T-helper 1 cell (primary cell): ENCODE measurements around the gene CFAP70.
A peak's percentile ranks its signal among the peaks of the same experiment; 100 is the strongest.
"Not testable (repeated sequence)": the region's sequence is repeated elsewhere in the genome, so short reads cannot be mapped to it uniquely, and the experiment has no call there.

Experiments
- DNase-seq, 5 donors: peaks; one replicate each; pipeline ENCODE4 v3.0.0-alpha.2; 2012 to 2020
- total RNA-seq, 4 donors: gene quantifications; one replicate each; lab custom pipeline; 2026; lab: John Stamatoyannopoulos, UW

Gene CFAP70
- total RNA-seq = 5.7 to 11.4 (median 9.1) reads per million in 4 donors

DNA sequence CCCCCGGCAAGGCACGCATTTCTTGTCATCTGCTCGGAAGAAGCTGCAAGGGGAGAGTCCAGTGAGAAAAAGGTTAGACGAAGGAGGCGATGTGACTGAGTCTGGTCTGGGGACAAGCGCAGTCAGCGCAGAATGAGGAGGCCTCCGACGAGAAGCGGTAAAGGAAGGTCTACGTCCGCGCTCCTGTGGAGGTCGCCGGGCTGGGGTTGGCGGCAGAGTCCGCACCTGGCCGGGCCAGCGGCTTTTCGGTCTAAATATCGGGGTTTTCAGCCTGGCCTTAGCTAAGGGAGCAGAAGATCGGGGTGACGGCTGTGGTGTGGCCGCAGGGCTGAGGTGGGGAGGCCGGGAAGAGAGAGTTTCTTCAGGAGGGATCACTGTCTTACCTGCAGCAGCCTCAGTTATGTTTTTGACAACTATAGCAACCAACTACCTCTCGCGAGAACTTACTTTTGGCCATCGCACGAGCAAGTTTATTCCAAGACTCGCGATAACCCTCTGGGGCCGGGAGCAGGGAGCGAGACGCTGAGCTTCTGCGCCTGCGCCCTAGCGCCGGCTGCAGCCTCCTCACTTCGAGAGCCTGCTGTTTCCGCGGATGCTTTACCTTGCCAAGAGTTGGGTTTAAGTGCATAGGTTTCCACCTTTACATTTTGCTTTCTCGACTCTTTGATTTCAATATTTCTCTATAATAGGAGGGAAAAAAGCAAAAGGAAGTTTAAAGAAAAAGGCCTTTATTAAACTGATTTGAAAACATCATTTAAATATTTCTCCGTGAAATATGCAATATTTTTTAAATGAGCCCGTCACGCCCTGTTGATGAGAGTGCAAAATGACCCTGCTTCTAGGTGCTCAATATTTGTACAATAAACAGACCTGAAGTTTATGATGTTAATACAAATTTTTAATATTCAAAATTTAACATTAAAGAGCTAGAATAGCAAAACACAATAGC lies at the start of gene CFAP70:
TSS of gene CFAP70 (minus strand) at position 534 of the 949 bp plus-strand sequence. CDS start 4,068 bp downstream, outside the sequence.
- peak; percentile 84 to 96 (median 90) for DNase-seq

- no peak for DNase-seq
Observed at GRCh38 chr10:73408061-73408460, 49.4 kb upstream of the CFAP70 start.

GRCh38 chr10:73407495-73407894 lies 48.8 kb upstream of the CFAP70 start:
- DNase-seq = no peak

GRCh38 chr10:73406846-73407245 lies 48.2 kb upstream of the CFAP70 start:
- DNase-seq = no peak

- no peak for DNase-seq
Observed at GRCh38 chr10:73405556-73405955, 46.9 kb upstream of the CFAP70 start.

DNA sequence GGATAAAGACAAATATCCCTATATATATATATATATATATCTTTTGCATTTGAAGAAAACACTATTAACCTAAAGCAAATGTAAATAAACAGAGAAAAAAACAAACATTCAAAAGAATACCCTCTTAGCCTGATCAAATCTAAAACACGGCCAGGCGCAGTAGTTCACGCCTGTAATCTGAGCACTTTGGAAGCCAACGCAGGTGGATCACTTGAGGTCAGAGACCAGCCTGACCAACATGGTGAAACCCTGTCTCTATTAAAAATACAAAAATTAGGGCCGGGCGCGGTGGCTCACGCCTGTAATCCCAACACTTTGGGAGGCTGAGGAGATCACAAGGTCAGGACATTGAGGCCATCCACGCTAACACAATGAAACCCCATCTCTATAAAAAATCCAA lies 46.0 kb upstream of the CFAP70 start:
- no peak for DNase-seq

GRCh38 chr10:73401636-73402035 lies 43.0 kb upstream of the CFAP70 start:
- DNase-seq = no peak

DNA sequence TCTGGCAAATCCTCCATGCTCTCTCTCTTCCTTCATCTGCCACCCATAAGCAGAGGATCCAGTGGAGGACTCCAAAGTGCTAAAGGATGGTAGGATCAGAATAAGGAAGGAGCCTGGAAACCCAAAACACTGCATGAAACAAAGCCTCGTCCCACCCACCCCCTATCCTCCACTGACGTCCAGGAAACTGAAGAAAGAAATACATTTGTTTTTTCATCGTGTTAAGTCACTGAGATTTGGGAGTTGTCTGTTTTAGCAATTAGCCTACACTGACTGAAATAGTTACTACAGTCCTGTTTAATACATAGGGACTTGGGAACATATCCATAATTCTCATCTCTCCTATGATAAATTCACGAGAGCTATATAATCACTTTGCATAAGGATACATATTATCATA lies 40.4 kb upstream of the CFAP70 start:
- no peak for DNase-seq

DNA sequence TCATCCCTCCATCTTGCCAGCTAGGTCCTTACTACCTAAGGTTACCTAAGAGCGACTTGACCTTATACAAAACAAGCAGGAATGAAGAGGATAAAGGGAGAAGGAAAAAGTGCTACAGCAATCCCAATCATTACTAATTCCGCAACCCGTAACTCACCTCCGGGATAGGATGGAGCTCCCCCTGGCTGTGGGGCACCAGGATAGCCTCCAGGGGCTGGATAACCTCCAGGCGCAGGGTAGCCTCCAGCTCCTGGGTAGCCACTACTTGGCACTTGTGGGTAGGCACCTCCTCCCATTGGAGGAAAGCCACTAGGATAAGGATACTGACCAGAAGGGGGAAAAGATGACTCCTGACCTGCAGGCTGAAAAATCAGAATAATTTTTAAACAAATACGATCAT lies 39.4 kb upstream of the CFAP70 start:
- DNase-seq = no peak

DNA sequence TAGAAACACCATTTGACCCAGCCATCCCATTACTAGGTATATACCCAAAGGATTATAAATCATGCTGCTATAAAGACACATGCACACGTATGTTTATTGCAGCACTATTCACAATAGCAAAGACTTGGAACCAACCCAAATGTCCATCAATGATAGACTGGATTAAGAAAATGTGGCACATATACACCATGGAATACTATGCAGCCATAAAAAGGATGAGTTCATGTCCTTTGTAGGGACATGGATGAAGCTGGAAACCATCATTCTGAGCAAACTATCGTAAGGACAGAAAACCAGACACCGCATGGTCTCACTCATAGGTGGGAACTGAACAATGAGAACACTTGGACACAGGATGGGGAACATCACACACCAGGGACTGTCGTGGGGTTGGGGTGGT lies 35.7 kb upstream of the CFAP70 start:
- DNase-seq = not testable (repeated sequence)

DNA sequence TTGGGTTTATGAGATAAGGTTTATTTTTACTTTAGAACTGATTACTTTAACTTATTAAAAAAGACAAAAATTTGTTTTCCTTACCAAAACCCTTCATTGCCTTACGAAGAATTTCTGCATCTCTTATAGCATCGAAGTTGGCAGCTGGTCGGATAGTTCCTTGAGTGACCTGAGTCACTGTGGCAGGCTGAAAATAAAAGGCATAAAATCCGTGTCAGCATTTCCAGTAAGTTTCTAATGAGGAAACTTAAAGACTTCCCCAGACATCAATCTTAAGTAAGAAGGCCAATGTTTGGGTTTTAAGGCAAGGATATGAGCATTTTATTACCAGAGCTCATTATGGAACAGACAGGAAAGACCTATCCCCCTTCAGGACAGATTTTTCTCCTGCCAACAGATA lies 29.6 kb upstream of the CFAP70 start:
- no peak for DNase-seq

- no peak for DNase-seq
Observed at GRCh38 chr10:73386583-73386982, 27.9 kb upstream of the CFAP70 start.

DNA sequence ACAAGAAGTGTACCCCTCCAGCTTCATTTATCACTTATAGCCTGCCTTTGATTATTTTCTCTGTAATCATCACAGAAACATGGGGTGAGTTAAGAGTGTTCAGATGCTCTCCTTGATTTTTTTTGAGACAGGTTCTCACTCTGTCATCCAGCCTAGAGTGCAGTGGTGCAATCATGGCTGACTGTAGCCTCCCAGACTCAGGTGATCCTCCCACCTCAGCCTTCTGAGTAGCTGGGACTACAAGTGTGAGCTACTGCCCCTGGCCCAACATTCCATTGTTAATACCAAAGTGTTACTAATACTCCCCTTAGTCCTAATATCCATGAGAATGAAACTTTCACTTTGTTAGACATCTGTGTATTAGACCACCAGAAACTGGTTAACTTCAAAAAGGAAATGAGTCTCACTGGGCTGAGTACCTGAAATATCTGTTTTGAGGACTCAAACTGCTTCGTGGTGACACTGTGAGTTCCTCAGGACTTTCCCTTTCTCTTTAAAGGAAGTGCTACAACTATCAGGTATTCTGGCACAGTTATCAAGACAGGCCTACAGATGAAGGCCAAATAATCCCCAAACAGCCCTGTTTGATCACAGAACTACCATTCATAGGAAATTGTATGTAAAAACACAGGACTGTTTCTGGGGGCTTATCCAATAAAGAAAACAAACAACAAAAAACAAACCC lies 20.5 kb upstream of the CFAP70 start:
- DNase-seq = no peak

- DNase-seq = no peak
Observed at GRCh38 chr10:73376679-73377078, 18.0 kb upstream of the CFAP70 start.

DNA sequence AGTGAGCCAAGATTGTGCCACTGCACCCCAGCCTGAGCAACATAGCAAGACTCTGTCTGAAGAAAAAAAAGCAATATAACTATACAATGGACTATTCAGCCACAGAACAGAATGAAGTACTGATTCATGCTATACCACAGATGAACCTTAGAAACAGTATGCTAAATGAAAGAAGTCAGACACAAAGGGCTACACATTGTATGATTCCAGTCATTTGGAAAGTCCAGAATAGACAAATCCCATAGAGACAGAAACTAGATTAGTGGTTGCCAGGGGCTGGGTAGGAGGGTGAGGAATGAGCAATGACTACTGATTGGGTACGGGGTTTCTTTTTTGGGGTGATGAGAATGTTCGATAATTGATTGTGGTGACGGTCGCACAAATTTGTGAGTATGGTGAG lies 9.6 kb upstream of the CFAP70 start:
- DNase-seq = no peak

DNA sequence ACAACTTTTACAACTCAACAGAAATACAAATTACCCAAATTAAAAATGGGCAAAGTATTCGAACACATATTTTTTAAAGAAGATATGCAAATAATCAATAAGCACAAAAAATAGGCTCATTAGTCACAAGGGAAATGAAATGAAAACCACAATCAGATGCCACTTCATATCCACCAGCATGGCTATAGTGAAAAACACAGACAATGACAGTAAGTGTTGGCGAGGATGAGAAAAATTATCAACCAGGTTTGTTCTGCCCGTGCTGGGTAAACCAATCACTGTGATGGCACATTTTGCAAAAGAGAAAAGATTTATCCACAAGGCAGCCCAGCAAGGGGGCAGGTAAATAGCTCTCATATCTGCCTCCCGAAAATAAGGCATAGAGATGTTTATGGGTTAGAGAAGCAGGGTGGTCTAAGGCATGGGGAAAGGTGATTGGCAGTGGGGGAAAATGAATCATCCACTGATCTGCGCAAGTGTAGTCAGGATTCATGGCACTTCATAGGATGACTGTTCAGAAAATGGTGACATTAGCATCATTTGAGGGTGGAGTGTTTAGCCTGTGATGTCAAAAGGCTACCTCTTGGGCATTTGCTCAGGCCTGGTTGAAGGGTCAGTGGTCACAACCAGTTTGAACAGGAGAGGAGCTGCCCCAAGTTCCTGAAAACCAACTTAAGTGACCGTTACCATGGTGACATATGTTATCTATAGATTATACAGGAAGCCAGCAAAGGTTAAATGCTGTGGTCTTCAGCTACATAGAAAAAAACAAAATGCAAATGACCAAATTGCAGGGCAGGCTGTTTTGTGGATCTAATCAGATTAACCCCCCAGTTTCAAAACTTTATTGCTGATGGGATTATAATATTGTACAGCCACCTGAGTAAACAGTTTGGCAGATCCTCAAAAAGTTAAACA lies 8.0 kb upstream of the CFAP70 start:
- no peak for DNase-seq

- no peak for DNase-seq
Observed at GRCh38 chr10:73364964-73365363, 6.3 kb upstream of the CFAP70 start.

DNA sequence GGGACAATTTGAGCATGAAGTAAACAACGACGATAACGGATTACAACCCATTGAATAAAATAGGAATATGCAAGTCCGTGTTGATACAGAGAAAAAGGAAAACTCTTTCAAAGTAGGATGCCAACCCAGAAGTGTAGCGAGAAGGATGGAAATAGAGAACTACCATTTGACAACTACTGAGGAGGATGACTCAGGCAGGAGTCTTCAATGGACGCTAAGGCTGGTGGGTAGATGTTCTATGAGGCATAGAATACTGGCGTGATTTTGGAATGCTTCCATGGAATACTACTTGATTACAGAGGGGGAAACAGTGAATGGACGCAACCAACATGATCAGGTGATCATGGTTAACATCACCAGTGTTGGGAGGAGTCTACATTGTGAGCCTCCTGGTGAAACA lies 828 bp upstream of the CFAP70 start:
- DNase-seq = no peak

- DNase-seq = no peak
Observed at GRCh38 chr10:73357821-73358220, 843 bp downstream of the CFAP70 start.

DNA sequence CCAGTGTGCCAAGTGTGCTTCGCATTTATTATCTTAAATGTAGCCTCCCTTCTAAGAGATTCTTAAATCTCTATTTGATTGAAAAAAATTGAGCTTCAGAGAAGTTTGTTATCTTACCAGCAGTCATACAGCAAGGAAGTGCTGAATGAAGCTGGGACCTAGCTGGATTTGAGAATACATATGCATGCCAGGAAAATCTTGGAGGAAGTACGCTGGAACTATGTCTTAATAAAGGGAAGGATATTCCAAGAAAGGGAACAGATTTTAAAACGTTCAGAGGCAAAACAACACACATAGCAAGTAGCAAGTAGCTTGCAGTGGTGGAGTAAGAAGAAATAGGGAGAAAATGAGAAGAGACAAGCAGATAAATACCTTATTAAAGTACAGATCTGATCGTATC lies 1.5 kb downstream of the CFAP70 start:
- DNase-seq = no peak

GRCh38 chr10:73344269-73344668 lies 14.4 kb downstream of the CFAP70 start:
- DNase-seq = no peak

- no peak for DNase-seq
Observed at GRCh38 chr10:73340121-73340520, 18.5 kb downstream of the CFAP70 start.

GRCh38 chr10:73339436-73339835 lies 19.2 kb downstream of the CFAP70 start:
- no peak for DNase-seq
